K562 (cell line): Measurements from ENCODE around the gene PACSIN3.

Experiments
- HBP1 ChIP-seq: fragments of 450-650 bp; formaldehyde crosslinking; IDR thresholded peaks from 2 replicates; pipeline ENCODE4 v1.4.0; 2022; ENCODE audit warnings: missing genetic modification characterization
- KLF6 ChIP-seq: fragments of 250-450 bp; sonication (Bioruptor Pico); IDR thresholded peaks from 2 replicates; pipeline ENCODE4 v1.4.0; 2020; ENCODE audit warnings: mild to moderate bottlenecking, moderate library complexity, borderline replicate concordance
- MYBL2 ChIP-seq, 2 experiments: fragments of 450-650 bp in 1 of 2; sonication (generic) in 1 of 2; formaldehyde crosslinking in 1 of 2; IDR thresholded peaks; 2 replicates each; pipeline versions ENCODE4 v1.6.1 to v1.8.1; 2017 to 2022; ENCODE audit warnings: borderline replicate concordance in 1 of 2, inconsistent platforms in 1 of 2, low read depth in 1 of 2, mild to moderate bottlenecking in 1 of 2, missing genetic modification reagents in 1 of 2, moderate library complexity in 1 of 2
- RNF2 ChIP-seq: sonication (generic); IDR thresholded peaks from 2 replicates; pipeline ENCODE4 v1.6.1; 2016
- STAT5B ChIP-seq: fragments of 250-450 bp; sonication (Bioruptor Pico); IDR thresholded peaks from 2 replicates; pipeline ENCODE4 v1.8.0; 2021; ENCODE audit warnings: mild to moderate bottlenecking, inconsistent platforms
- TEAD1 ChIP-seq, 2 experiments: fragments of 450-650 bp in 1 of 2; sonication (generic) in 1 of 2; formaldehyde crosslinking; IDR thresholded peaks; 2 replicates each; pipeline versions ENCODE4 v1.4.0 to v1.8.0; 2020 to 2022; ENCODE audit warnings: mild to moderate bottlenecking in 2 of 2, missing genetic modification reagents in 1 of 2
- YY1 ChIP-seq, 3 experiments: IDR thresholded peaks; 2 replicates each; pipeline ENCODE4 v1.6.1; 2011; ENCODE audit warnings: low read length in 2 of 3, mild to moderate bottlenecking in 2 of 3, moderate library complexity in 2 of 3, borderline replicate concordance in 1 of 3, control low read depth in 1 of 3, low read depth in 1 of 3; ENCODE audit not compliant: insufficient read depth in 3 of 3, insufficient replicate concordance in 2 of 3, control insufficient read depth in 1 of 3, insufficient read length in 1 of 3; ENCODE audit errors: extremely low read depth in 1 of 3
- TF ChIP-seq, protein P1 (sequence below): sonication (generic); formaldehyde crosslinking; IDR thresholded peaks from 2 replicates; pipeline ENCODE4 v1.8.0; 2022; ENCODE audit warnings: missing genetic modification reagents, mild to moderate bottlenecking, moderate library complexity, borderline replicate concordance

- TF ChIP-seq HBP1 (CRISPR knock-in tag) (no peak), TEAD1 (CRISPR knock-in tag; IDR thresholded peaks at IDR 0.05) (no peak), KLF6 (CRISPR knock-in tag) (no peak), MYBL2 (IDR thresholded peaks at IDR 0.05; ENCODE audit: low read depth) (no peak), MYBL2 (CRISPR knock-in tag; IDR thresholded peaks at IDR 0.05; ENCODE audit: borderline replicate concordance) (no peak), YY1 (IDR thresholded peaks at IDR 0.05; ENCODE audit: borderline replicate concordance in 1 of 3, control insufficient read depth in 1 of 3, extremely low read depth in 1 of 3, insufficient read depth in 3 of 3, insufficient read length in 1 of 3, insufficient replicate concordance in 2 of 3, low read depth in 1 of 3, low read length in 2 of 3) (no peak), STAT5B (CRISPR knock-in tag) (no peak), RNF2 (no peak)
- TF ChIP-seq, protein P1, sequence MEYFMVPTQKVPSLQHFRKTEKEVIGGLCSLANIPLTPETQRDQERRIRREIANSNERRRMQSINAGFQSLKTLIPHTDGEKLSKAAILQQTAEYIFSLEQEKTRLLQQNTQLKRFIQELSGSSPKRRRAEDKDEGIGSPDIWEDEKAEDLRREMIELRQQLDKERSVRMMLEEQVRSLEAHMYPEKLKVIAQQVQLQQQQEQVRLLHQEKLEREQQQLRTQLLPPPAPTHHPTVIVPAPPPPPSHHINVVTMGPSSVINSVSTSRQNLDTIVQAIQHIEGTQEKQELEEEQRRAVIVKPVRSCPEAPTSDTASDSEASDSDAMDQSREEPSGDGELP (CRISPR knock-in tag), result no peak
These were observed 8.4 kb downstream of the PACSIN3 start for GRCh38 chr11:47177846-47178245.
